ENCODE data around the gene PHLDB1. TPM values are rescaled to one million over a fixed set of nuclear protein-coding genes. Genes with fewer than 3 reads are reported as not detected.
"Not testable (repeated sequence)": the region's sequence is repeated elsewhere in the genome, so short reads cannot be mapped to it uniquely, and the experiment has no call there.

PHLDB1 gene
- total RNA-seq, 3 donors from 2014 or later = 104 to 150 (median 109) TPM

DNA sequence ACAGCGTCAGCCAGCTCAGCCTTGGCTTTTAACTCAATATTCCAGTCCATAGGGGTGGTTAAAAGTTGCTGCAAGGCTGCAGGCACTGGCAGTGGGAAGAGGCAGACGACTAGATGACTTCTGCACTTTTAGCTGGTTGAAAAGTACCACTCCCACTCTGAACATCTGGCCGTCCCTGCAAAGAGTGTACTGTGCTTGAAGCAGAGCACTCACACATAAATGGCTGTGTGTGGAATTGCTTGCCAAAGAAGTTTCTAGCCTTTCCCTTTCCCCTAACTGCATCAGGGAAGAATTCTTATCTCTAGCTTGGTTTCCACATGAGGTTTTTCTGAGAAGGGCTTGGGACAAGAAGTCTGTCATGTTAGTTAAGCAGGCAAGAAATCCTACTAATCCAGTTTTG is 5.1 kb upstream of the PHLDB1 start:
- Histone ChIP-seq H3K4me1 (peaks cover 0 to 6% of the 10 kb centered on the region in 2 donors), H3K36me3 (no peaks in the 10 kb centered on the region), H3K4me3 (no peak overlapping the region), H3K27me3 (no peaks in the 10 kb centered on the region), H3K27ac (peak overlapping the region; percentile 2 to 28), H3K9me3 (no peaks in the 10 kb centered on the region)
- intact Hi-C loops (cut with DNase I; ENCODE audit: low total_unique reads) = no loop called here
- TF ChIP-seq, protein P1, sequence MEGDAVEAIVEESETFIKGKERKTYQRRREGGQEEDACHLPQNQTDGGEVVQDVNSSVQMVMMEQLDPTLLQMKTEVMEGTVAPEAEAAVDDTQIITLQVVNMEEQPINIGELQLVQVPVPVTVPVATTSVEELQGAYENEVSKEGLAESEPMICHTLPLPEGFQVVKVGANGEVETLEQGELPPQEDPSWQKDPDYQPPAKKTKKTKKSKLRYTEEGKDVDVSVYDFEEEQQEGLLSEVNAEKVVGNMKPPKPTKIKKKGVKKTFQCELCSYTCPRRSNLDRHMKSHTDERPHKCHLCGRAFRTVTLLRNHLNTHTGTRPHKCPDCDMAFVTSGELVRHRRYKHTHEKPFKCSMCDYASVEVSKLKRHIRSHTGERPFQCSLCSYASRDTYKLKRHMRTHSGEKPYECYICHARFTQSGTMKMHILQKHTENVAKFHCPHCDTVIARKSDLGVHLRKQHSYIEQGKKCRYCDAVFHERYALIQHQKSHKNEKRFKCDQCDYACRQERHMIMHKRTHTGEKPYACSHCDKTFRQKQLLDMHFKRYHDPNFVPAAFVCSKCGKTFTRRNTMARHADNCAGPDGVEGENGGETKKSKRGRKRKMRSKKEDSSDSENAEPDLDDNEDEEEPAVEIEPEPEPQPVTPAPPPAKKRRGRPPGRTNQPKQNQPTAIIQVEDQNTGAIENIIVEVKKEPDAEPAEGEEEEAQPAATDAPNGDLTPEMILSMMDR (IDR thresholded peaks at IDR 0.05) = no peak
- TF ChIP-seq POLR2AphosphoS5 (IDR thresholded peaks at IDR 0.05) = no peak
- TF ChIP-seq POLR2A (IDR thresholded peaks at IDR 0.05) = no peak
- no peak for DNase-seq (ENCODE audit: low spot score in 2 of 2)

DNA sequence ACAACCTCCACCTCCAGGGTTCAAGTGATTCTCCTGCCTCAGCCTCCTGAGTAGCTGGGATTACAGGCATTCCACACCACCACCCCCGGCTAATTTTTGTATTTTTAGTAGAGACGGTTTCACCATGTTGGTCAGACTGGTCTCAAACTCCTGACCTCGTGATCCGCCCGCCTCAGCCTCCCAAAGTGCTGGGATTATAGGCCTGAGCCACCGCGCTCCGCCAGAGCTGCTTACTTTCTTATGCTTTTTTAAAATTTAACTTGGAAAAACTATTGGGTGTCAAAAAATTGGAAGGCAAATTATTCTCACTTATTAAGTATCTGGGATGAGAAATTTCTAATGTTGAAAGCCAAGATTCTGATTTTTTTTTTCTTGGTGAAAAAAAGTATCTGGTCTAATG is 3.7 kb upstream of the PHLDB1 start:
- intact Hi-C loops (cut with DNase I; ENCODE audit: low total_unique reads); H3K4me3 ChIP-seq; DNase-seq (ENCODE audit: low spot score in 2 of 2); H3K27me3 ChIP-seq; H3K4me1 ChIP-seq; H3K36me3 ChIP-seq; H3K9me3 ChIP-seq: not testable (repeated sequence)
- H3K27ac ChIP-seq = peak overlapping the region in 1 of 2 donors; percentile 94

DNA sequence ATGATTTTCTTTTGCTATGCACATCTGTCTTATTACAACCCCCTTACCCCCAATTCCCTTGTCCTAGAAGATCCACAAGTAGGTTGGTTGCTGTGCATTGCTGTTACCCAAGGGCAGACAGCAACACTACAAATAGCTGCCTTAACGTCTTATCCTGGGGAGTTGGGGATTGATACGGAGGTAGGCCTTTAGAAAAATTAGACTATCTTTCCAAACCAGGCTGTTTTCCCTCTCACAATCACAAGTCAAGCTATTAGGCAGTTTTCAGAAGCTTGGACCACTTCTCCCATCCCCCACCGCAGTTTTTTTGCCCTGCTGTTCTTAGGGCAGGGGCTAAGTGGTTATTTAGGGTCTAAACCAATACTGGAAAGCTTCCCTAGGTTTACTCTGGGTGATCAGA is 2.8 kb upstream of the PHLDB1 start:
- TF ChIP-seq, protein P1 (IDR thresholded peaks at IDR 0.05) = no peak
- no peak for TF ChIP-seq POLR2AphosphoS5 (IDR thresholded peaks at IDR 0.05)
- no peak for TF ChIP-seq POLR2A (IDR thresholded peaks at IDR 0.05)
- DNase-seq (ENCODE audit: low spot score in 2 of 2) = no peak
- Histone ChIP-seq H3K9me3 (no peaks in the 10 kb centered on the region), H3K4me1 (peaks cover 0 to 6% of the 10 kb centered on the region in 2 donors), H3K4me3 (no peak overlapping the region), H3K27ac (peak overlapping the region; percentile 50 to 94), H3K27me3 (no peaks in the 10 kb centered on the region), H3K36me3 (no peaks in the 10 kb centered on the region)
- intact Hi-C loops (cut with DNase I; ENCODE audit: low total_unique reads) = no loop called here

DNA sequence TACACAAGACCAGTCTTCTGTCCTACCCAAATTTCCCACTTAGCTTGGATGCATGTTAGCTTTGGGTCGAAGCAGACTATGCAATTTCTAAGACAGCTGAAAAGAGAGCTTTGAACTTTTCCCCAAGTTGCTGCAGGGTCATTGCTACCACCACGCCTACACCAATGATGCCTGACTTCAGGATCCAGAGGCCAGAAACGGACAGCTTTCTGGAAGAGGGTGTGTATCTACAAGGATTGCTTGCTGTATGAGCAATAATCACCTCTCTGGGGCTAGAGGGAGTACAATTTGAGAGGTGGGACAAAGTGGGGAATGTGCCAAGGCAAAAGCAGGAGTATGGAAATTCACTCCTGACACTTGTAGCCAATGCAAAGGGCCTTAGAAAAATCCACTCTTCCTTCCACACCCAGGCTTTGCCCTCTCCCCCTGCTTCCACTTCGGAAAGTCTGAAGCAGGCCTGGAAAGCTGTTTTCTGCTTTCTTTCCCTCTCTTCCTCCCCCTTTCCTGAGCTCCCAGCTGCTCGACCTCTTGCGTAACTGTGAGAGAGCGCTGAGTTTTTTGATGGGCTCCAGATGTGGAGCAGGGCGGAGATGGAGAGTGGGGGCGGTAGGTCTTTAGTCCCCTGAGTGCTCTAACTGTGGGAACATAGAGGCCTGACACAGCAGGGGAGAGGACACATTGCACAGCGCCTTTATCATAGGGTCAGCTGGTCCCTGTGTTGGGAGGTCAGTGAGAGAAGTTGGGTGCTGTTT is 2.1 kb upstream of the PHLDB1 start:
- no peaks in the 10 kb centered on the region for H3K9me3 ChIP-seq
- peak overlapping the region; percentile 50 to 94 for H3K27ac ChIP-seq
- peaks cover 0 to 6% of the 10 kb centered on the region in 2 donors for H3K4me1 ChIP-seq
- peaks cover 0 to under 1% of the 10 kb centered on the region in 2 donors for H3K27me3 ChIP-seq
- H3K4me3 ChIP-seq = no peak overlapping the region
- DNase-seq (ENCODE audit: low spot score in 2 of 2) = no peak
- no peaks in the 10 kb centered on the region for H3K36me3 ChIP-seq
- intact Hi-C loops (cut with DNase I; ENCODE audit: low total_unique reads) = no loop called here
- no peak for TF ChIP-seq POLR2A (IDR thresholded peaks at IDR 0.05)
- TF ChIP-seq, protein P1 (IDR thresholded peaks at IDR 0.05) = no peak
- peak; percentile 88 to 99 (median 99) for TF ChIP-seq POLR2AphosphoS5 (IDR thresholded peaks at IDR 0.05)

DNA sequence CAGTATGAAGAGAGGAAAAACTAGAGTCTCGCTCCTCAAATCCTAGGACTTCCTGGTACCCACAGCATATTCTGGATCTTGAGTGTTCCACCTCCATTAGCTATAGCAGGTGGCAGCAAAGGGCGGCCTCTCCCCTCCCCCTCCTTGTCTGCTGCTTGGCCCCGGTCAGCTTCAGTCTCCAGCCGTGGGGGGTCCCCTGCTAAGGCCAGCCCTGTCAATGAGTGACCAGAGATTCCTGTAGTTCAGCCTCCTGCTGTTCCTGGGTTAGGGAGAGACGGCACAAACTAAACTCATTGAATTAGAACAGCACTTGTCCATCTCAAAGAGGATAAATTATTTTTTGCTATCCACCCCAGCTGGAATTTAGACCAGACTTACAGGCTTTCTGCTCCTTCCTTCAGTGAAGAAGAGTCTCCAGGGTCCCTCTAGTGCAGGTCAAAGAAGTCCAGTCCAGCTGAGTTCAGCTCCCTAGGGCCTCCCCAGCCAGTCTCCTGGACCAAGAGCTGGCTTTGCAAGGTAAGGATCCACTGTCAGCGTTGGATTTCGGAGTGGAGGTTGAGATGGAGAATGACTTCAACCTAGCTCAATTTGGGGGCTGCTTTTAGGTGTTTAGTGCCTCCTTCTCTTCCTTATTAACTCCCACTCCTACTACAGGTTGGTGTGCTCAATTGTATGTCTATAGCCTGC is 1.1 kb upstream of the PHLDB1 start:
- H3K27ac ChIP-seq = peak overlapping the region; percentile 40 to 94
- H3K4me3 ChIP-seq = peak overlapping the region in 1 of 3 donors; percentile 79
- H3K36me3 ChIP-seq = no peaks in the 10 kb centered on the region
- DNase-seq (ENCODE audit: low spot score in 2 of 2) = no peak
- TF ChIP-seq POLR2AphosphoS5 (IDR thresholded peaks at IDR 0.05) (no peak), POLR2A (IDR thresholded peaks at IDR 0.05) (no peak)
- TF ChIP-seq, protein P1 (IDR thresholded peaks at IDR 0.05) = no peak
- intact Hi-C loops (cut with DNase I; ENCODE audit: low total_unique reads) = no loop called here
- no peaks in the 10 kb centered on the region for H3K9me3 ChIP-seq
- H3K27me3 ChIP-seq = peaks cover 0 to 6% of the 10 kb centered on the region in 2 donors
- peaks cover 0 to 6% of the 10 kb centered on the region in 2 donors for H3K4me1 ChIP-seq

Data from breast epithelium (tissue), 4 donors.